Mesendoderm (in vitro differentiated cells): ENCODE measurements around the gene NRP1.

Experiments used
- DNase-seq: peaks from one replicate; pipeline ENCODE4 v3.0.0; 2013
- H2AK5ac ChIP-seq: 2 replicates; pipeline ENCODE4 v1.6.1; 2013; ENCODE audit warnings: low read length, inconsistent platforms
- H2BK120ac ChIP-seq: 2 replicates; pipeline ENCODE4 v1.6.1; 2013; ENCODE audit warnings: low read depth, mild to moderate bottlenecking, low read length, moderate library complexity, mixed read lengths
- H2BK15ac ChIP-seq: replicated peaks from 2 replicates; pipeline ENCODE4 v1.6.1; 2013; ENCODE audit warnings: low read depth, mild to moderate bottlenecking, moderate library complexity
- H2BK5ac ChIP-seq: 2 replicates; pipeline ENCODE4 v1.6.1; 2013; ENCODE audit warnings: low read length, inconsistent platforms
- H3K18ac ChIP-seq: 2 replicates; pipeline ENCODE4 v1.6.1; 2013; ENCODE audit warnings: mild to moderate bottlenecking, low read length, mixed read lengths
- H3K23ac ChIP-seq: one replicate; pipeline ENCODE4 v1.6.1; 2013; ENCODE audit warnings: low read length
- H3K27ac ChIP-seq: 2 replicates; pipeline ENCODE4 v1.5.1; 2013; ENCODE audit warnings: low read depth, mild to moderate bottlenecking, inconsistent platforms, low read length, moderate library complexity
- H3K27me3 ChIP-seq: 2 replicates; pipeline ENCODE4 v1.6.1; 2013; ENCODE audit warnings: low read length, control low read depth, mild to moderate bottlenecking, inconsistent platforms; ENCODE audit not compliant: insufficient read depth, poor library complexity
- H3K36me3 ChIP-seq: 2 replicates; pipeline ENCODE4 v1.6.1; 2013; ENCODE audit warnings: low read length, inconsistent platforms; ENCODE audit not compliant: control insufficient read depth, insufficient read depth
- H3K4ac ChIP-seq: one replicate; pipeline ENCODE4 v1.6.1; 2013; ENCODE audit warnings: low read depth, mild to moderate bottlenecking, low read length, moderate library complexity
- H3K4me1 ChIP-seq: 2 replicates; pipeline ENCODE4 v1.6.1; 2013; ENCODE audit warnings: low read depth, low read length, inconsistent platforms; ENCODE audit not compliant: control insufficient read depth
- H3K4me2 ChIP-seq: 2 replicates; pipeline ENCODE4 v1.6.1; 2013; ENCODE audit warnings: low read length
- H3K4me3 ChIP-seq: 2 replicates; pipeline ENCODE4 v1.5.1; 2013; ENCODE audit warnings: mild to moderate bottlenecking, low read length
- H3K56ac ChIP-seq: one replicate; pipeline ENCODE4 v1.6.1; 2013; ENCODE audit warnings: low read length
- H3K79me1 ChIP-seq: 2 replicates; pipeline ENCODE4 v1.6.1; 2013; ENCODE audit warnings: low read length, inconsistent platforms
- H3K79me2 ChIP-seq: 2 replicates; pipeline ENCODE4 v1.6.1; 2013; ENCODE audit warnings: mild to moderate bottlenecking, low read length; ENCODE audit not compliant: control insufficient read depth, insufficient read depth
- H3K9ac ChIP-seq: 2 replicates; pipeline ENCODE4 v1.6.1; 2013; ENCODE audit warnings: low read length, inconsistent platforms
- H4K5ac ChIP-seq: one replicate; pipeline ENCODE4 v1.6.1; 2013; ENCODE audit warnings: low read length
- H4K8ac ChIP-seq: one replicate; pipeline ENCODE4 v1.6.1; 2013; ENCODE audit warnings: low read depth, mild to moderate bottlenecking, control low read depth, low read length, moderate library complexity
- WGBS: extraction: QIAGEN DNeasy Blood & Tissue Kit; methylation state at CpG from one replicate; pipeline ENCODE4 v1.1.7; 2013; ENCODE audit warnings: low lambda C conversion rate, missing lambda C conversion rate; ENCODE audit not compliant: insufficient coverage; ENCODE audit errors: extremely low coverage; 5-methylcytosine and 5-hydroxymethylcytosine counted together

Gene NRP1

DNA sequence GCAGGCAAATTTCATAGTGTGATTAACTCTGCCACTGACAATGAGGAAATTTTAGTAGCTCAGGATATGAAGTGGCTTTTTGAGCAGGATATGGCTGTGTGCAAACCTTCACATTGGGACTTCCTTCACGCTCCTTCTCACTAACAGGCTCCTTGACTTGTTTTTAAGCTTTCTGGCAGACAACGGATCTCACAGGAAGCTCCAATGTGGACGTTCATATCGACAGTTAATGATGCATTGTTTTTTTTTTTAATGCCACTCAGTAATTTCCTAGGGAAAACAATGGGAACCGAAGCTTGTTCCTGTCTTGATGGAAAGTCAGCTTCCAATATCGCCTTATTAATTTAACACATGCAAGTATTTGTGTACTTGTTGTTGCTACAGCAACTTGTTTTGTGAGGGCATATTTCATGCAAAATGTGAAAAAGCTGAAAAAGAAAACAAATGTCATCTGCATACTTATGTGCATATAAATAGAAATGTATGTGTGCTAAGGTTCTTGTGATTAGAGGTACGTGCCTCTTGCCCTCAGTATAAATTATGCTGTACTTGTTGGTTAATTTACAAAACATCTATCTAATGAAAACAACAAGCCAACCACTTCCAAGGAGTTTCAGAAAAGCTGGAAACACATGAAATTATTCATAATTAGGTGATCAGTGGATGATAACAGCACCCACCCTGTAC, 84.7 kb downstream of the NRP1 start:
- Histone ChIP-seq H3K79me2 (no peaks in the 10 kb centered on the region), H3K4me3 (no peak overlapping the region), H3K9ac (no peak overlapping the region), H3K4ac (no peak overlapping the region), H3K4me2 (no peak overlapping the region), H2BK120ac (no peak overlapping the region), H2AK5ac (no peak overlapping the region), H2BK15ac (no peak overlapping the region), H3K23ac (no peak overlapping the region), H3K79me1 (no peaks in the 10 kb centered on the region), H3K4me1 (no peaks in the 10 kb centered on the region), H2BK5ac (no peak overlapping the region), H3K56ac (no peak overlapping the region), H3K27ac (no peak overlapping the region), H3K27me3 (no peaks in the 10 kb centered on the region), H4K8ac (no peak overlapping the region), H4K5ac (no peak overlapping the region), H3K36me3 (no peaks in the 10 kb centered on the region), H3K18ac (no peak overlapping the region)
- WGBS, result no CpG with 5 or more reads among the region's 7 CpGs
- no peak for DNase-seq

GRCh38 chr10:33249137-33249536, 85.3 kb downstream of the NRP1 start:
- no peak overlapping the region for H2AK5ac ChIP-seq
- no peak overlapping the region for H3K4me2 ChIP-seq
- H3K9ac ChIP-seq, result no peak overlapping the region
- no peaks in the 10 kb centered on the region for H3K36me3 ChIP-seq
- H2BK15ac ChIP-seq, result no peak overlapping the region
- no peaks in the 10 kb centered on the region for H3K79me2 ChIP-seq
- no peak overlapping the region for H3K23ac ChIP-seq
- no peaks in the 10 kb centered on the region for H3K79me1 ChIP-seq
- H3K27ac ChIP-seq, result no peak overlapping the region
- no peaks in the 10 kb centered on the region for H3K4me1 ChIP-seq
- no peak for DNase-seq
- no peak overlapping the region for H3K4ac ChIP-seq
- no peak overlapping the region for H3K56ac ChIP-seq
- H2BK120ac ChIP-seq, result no peak overlapping the region
- WGBS, result no CpG with 5 or more reads among the region's 8 CpGs
- H3K4me3 ChIP-seq, result no peak overlapping the region
- no peak overlapping the region for H4K8ac ChIP-seq
- H3K27me3 ChIP-seq, result no peaks in the 10 kb centered on the region
- H4K5ac ChIP-seq, result no peak overlapping the region
- no peak overlapping the region for H3K18ac ChIP-seq
- no peak overlapping the region for H2BK5ac ChIP-seq

GRCh38 chr10:33248638-33249037, 85.8 kb downstream of the NRP1 start:
- Histone ChIP-seq H3K56ac (no peak overlapping the region), H3K4me1 (no peaks in the 10 kb centered on the region), H2AK5ac (no peak overlapping the region), H3K36me3 (no peaks in the 10 kb centered on the region), H3K4me2 (no peak overlapping the region), H2BK5ac (no peak overlapping the region), H3K79me1 (no peaks in the 10 kb centered on the region), H3K4ac (no peak overlapping the region), H3K18ac (no peak overlapping the region), H4K8ac (no peak overlapping the region), H3K79me2 (no peaks in the 10 kb centered on the region), H3K27ac (no peak overlapping the region), H3K23ac (no peak overlapping the region), H3K4me3 (no peak overlapping the region), H3K9ac (no peak overlapping the region), H2BK120ac (no peak overlapping the region), H4K5ac (no peak overlapping the region), H2BK15ac (no peak overlapping the region), H3K27me3 (no peaks in the 10 kb centered on the region)
- WGBS, result no CpG with 5 or more reads among the region's 1 CpG
- DNase-seq, result no peak

DNA sequence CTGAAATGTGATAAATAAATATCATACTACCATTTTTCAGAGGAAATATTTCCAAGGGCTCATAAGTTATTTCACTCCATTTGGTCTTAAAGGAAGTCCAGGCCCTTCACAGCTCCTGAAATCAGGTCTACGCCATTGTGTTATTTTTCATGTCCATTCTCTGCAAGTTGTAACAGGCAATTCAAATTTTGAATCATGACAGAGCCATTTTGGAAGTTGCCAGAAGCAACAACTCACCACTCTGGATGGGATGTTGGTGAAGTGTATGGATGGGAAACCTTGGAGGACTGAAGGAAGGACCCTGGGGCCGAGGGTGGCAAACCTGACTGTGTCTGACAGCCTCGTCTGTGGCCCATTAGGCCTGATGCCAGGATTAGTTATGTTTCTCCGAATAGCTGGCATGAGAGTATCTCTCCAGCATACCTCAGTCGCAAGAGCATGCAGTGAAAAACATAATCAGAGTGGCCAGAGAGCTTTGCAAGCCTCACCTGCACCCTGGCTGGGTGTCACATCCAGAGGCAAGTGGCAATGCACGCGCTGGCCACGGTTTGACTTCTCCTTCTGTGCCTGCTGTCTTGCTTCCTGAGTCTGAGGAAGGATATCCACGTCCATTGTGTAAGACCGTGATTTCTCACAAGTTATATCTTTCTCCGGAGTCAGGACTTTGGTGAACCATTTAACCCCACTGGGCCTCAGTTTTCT, 87.1 kb downstream of the NRP1 start:
- no peak overlapping the region for H3K4me3 ChIP-seq
- no peak overlapping the region for H3K4ac ChIP-seq
- H3K9ac ChIP-seq, result no peak overlapping the region
- H3K79me1 ChIP-seq, result no peaks in the 10 kb centered on the region
- H4K8ac ChIP-seq, result no peak overlapping the region
- DNase-seq, result no peak
- no peak overlapping the region for H2BK120ac ChIP-seq
- H3K4me1 ChIP-seq, result no peaks in the 10 kb centered on the region
- H3K23ac ChIP-seq, result no peak overlapping the region
- no peak overlapping the region for H3K18ac ChIP-seq
- H2AK5ac ChIP-seq, result no peak overlapping the region
- no peak overlapping the region for H3K56ac ChIP-seq
- no peak overlapping the region for H3K27ac ChIP-seq
- no peaks in the 10 kb centered on the region for H3K36me3 ChIP-seq
- H4K5ac ChIP-seq, result no peak overlapping the region
- no peaks in the 10 kb centered on the region for H3K27me3 ChIP-seq
- no CpG with 5 or more reads among the region's 11 CpGs for WGBS
- H2BK15ac ChIP-seq, result no peak overlapping the region
- H3K79me2 ChIP-seq, result no peaks in the 10 kb centered on the region
- no peak overlapping the region for H3K4me2 ChIP-seq
- no peak overlapping the region for H2BK5ac ChIP-seq

- no peak overlapping the region for H4K8ac ChIP-seq
- H2BK120ac ChIP-seq, result no peak overlapping the region
- H2BK5ac ChIP-seq, result no peak overlapping the region
- WGBS, result no CpG with 5 or more reads among the region's 1 CpG
- no peak overlapping the region for H3K4me3 ChIP-seq
- H3K4ac ChIP-seq, result no peak overlapping the region
- no peak overlapping the region for H3K4me2 ChIP-seq
- H3K4me1 ChIP-seq, result peaks cover 2% of the 10 kb centered on the region
- no peak overlapping the region for H3K18ac ChIP-seq
- no peaks in the 10 kb centered on the region for H3K79me2 ChIP-seq
- H3K27me3 ChIP-seq, result no peaks in the 10 kb centered on the region
- no peak overlapping the region for H2AK5ac ChIP-seq
- no peak overlapping the region for H3K56ac ChIP-seq
- no peak for DNase-seq
- no peaks in the 10 kb centered on the region for H3K36me3 ChIP-seq
- no peak overlapping the region for H3K27ac ChIP-seq
- no peak overlapping the region for H3K9ac ChIP-seq
- no peaks in the 10 kb centered on the region for H3K79me1 ChIP-seq
- no peak overlapping the region for H2BK15ac ChIP-seq
- H3K23ac ChIP-seq, result no peak overlapping the region
- H4K5ac ChIP-seq, result no peak overlapping the region
These were observed 89.1 kb downstream of the NRP1 start for GRCh38 chr10:33245343-33245742.
